DMS153 treated with DMSO at 0.1 percent for 48 hours (cell line): ENCODE measurements around the gene RNF130.
"Not testable (repeated sequence)": the region's sequence is repeated elsewhere in the genome, so short reads cannot be mapped to it uniquely, and the experiment has no call there.

ENCODE experiments used
- DNase-seq: peaks from one replicate; lab custom pipeline; 2025; ENCODE audit not compliant: unreplicated experiment; lab: John Stamatoyannopoulos, UW

Gene RNF130

DNA sequence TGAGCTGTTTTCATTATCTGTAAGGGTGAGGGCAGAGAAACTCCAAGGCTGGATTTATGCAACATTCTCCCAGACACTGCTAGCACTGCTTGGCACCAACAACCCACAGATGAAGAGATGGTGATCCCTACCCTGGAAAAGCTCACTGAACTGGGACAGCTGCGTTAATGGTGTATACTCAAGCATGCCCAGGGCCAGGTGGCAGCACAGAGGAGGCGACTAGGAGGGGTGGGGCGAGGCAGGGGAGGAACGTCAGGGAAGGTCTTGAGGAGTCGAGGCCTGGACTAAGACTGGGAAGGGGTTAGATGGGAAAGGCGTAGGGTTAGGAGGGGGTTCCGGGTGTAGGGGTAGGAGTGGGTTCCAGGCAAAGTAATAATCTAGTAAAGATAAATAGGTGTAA is 90.8 kb downstream of the RNF130 start:
- no peak for DNase-seq

DNA sequence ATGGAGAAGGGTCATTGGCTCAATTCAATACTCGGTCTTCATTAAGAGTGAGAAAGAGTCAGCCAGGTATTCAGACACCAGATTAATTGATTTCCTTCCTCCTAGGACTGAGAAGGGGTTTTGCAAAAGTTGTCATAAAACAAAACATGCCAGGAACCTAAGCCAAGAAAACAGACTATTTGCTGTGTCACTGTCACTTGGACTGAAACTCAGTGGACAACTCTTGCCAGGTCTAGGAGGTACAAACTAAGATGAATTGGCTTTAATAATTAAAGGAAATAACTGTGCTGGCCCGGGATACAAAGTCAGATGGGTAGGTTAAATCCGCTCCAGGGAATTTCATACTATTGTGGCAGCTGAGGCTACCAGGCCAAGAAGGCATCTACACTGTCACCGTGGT is 92.8 kb downstream of the RNF130 start:
- DNase-seq = no peak

DNA sequence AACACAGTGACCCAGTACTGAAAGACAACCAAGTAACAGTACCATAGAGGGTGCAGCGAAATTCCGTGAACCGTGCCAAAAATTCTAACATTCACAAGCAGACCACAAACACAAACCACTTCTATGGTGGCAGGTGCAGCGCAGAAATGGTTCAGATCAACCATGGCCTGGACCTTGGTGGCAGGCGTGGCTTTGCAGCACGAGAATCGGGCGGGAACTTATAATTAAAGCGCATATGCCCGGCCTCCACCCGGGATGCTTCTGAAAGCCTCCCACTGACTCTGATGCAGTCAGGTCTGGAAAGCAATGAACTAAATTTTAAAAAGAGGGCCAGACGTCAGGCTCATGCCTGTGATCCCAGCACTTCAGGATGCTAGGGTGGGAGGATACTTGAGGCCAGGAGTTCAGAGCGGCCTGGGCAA is 95.8 kb downstream of the RNF130 start:
- DNase-seq = no peak

DNA sequence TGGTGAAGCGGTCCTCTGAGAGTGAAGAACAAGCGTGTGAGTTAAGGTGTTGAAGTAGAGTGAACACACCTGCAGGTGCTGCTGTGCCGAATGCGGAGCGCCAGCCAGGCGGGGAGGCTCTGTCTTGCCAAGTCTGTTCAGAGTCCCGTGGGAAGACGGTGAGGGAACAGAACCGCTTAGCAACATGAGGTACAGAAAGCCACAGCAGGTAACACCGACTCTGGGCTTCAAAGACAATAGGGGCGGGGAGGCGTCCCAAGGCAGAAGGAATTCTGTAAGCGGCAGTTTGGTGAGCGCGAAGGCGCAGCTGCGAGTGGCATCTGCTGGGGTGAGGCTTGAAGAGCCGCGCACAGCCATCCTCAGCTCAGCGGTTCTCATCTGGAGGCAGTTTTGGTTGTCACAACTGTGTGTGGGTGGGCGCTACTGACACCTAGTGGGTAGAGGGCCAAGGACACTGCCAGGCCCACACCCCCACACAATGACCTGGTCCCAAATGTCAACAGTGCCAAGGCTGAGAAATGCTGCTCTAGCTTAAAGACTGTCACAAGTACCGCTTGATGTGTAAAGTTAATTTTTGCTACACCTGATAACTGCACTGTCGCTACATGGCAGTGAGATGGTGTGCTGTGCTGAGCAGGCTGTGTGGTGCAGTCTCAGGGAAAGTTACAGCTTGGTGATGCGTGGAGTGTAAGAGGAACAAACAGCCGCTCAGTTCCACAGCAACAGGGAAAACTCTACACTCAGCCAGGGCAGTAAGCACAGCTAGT is 96.4 kb downstream of the RNF130 start:
- DNase-seq = no peak

DNA sequence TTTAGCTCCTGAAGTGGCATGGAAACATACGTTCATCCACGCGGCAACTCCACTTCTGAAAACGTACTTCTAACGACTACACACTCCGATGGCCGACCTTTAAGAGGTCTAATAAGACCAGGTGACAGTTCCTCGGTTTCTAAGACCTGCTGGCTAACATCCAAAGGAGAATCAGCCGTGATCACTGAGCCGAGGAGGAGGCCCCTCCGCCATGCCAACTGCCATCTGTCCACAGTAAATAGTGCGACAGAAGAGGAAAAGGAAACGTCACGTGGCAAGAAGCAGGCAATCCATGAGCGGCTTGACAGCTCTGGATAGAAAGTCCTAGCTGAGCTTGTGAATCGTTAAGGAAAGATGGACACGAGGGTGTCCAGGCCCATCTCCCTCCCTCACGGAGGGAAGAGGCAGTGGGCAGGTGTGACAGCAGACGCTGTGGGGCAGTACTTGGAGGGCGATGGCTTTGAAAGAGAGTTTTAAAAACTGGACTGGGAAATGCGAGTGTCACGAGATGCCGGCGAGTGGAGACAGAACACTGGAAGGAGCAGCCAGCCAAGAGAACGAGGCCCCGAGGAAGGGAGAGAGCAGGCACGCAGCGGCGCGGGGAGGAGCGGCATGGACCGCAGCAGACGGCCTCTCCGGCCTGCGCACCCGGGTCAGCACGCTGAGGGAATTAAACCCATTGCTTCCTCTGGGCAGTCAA is 97.2 kb downstream of the RNF130 start:
- no peak for DNase-seq

DNA sequence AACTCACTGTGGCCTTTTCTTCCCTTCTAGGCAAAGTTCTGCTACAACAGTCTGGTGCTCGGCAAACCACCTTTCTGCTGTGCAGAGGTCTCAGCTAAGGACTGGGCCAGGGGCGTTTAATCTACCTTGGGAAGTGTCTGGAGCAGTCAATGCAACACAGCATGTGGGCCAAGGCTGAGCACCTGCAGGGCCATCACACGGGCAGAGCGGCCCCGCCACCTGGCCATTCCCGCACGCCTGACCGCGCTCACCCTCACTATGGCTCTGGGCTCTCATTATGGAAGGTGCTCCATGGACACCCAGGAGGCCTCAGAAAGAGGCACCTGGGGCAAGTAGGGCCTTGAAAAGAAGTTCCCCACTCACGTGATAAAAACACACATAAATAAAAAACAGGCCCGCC is 98.2 kb downstream of the RNF130 start:
- no peak for DNase-seq

DNA sequence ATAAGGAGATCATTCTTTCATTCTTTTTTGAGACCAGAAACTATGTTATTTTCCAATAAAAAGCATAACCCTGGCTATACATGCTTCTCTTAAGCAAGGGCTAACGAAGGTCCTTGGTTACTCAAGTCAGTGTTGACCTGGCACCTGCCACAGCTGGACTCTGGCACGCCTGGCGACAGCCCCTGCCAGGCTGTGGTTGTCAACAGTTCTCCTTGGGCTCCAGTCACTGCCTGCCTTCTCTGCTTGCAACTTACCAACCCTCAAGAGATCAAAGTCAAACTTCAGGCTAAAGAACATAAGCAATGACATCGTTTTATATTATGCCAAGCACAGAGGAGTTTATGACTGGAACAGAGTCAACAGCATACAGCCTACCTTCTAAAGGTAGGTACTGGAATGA is 102.4 kb downstream of the RNF130 start:
- DNase-seq = no peak

DNA sequence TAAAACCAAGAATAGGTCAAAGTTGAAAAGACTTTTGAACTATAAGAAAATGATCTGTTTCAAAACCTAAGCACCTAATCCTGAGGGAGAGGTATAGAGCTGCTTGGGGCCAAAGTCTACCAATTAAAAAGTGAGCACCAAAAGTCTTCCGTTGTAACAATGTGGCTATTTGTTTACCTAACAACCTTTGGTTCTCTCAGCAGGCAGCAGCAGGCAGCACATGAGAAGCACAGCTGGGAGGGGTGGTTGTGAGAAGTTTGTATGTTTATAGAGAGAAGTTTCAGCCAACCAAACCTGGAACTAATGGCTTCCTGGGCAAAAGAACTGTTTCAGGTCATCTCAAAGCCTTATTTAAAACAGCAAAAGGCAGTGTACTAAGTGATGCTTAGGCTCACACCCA is 104.1 kb downstream of the RNF130 start:
- no peak for DNase-seq

DNA sequence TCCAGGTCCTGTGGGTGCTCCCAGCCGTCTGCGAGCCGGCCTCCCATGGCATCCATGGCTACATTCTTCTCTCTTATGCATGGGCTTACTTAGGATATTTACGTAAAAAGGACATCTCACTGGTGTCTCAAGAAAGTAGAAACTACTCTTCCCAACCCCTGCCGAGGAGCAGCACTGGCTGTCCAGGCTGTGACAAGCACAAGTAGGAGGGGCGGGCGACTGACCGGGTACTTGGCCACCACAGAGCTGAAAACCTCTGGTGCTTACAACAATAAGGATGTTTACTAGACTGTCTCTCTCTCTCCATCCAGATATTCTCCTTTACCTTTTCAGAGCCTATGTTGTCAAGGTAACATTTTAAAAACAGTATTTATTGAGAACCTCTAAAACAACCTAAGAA is 107.5 kb downstream of the RNF130 start:
- no peak for DNase-seq

DNA sequence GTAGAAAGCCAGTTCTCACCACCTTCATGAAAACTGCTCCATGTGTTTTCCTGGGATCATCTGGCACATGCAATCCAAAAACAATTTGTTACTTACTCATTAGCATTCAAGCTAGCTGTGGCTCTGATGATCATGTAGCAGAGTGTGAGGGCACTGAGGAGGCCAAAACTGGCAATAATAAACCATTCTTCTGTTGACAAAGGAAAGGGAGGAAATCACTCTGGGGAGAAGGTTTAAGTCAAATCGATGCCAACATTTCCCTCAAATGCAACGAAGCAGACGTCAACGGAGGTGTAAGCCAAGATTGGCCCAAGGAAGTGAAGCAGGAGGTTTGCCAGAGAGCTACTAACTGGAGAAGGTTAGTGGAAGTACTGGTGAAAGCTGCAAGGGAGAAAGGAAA is 108.2 kb downstream of the RNF130 start:
- DNase-seq = no peak

DNA sequence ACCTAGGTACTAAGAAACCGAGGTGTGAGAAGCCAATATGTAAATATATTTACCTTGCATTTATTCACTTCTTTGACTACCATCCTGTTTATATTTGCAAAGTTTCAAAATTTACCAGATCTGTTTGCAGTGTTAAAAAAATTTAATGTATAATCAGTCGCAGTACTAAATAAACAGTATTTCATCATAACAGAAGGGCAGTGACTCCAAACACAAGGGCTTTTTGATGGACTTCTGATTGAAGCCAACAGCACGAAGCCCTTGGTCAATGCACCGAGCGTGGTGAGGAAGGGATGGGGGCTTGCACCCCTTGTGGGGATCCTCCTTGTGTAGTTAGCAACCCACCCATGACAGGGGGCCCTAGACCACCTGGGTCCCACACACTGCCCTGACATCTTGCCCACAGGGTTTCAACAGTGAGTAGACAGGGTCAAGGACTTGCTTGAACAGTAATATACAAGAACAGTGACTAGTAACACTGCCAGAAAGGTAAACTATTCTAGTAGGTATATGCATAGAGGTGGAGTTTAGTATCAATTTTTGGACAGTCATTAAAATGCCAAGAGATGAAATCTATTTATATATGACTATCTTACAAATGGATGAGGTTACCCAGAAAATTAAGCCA is 111.2 kb downstream of the RNF130 start:
- no peak for DNase-seq

DNA sequence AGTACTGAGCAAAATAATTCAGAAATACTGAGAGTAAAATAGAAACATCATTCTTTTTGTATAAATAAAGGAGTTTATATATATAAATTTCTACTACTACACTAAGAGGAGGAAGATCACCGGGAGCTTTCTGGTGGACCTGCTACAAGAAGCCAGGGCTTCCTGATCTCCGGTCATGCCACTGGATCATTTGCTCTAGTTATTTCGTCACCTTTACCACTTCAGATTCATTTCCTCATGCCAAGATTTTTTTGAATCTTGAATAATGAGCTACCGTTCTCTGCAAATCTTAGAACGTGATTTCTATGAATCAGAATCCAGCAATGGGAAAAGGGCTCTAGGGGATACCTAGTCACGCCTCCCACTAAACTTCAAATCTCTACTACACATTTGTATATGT is 111.9 kb downstream of the RNF130 start:
- no peak for DNase-seq

DNA sequence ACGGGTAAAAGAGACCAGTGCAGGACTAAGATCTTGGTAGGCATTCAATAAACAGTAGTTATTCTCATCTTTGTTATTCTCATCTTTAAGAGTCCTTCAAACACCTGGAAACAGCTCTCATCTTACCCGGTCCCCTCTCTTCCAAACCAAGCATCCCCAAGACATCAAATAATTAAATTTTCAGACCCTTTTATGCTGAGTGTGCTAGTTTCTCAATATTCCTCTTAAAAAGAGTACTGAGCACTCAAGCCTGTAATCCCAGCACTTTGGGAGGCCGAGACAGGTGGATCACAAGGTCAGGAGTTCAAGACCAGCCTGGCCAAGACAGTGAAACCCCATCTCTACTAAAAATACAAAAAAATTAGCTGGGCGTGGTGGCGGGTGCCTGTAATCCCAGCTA is 112.4 kb downstream of the RNF130 start:
- DNase-seq = not testable (repeated sequence)

DNA sequence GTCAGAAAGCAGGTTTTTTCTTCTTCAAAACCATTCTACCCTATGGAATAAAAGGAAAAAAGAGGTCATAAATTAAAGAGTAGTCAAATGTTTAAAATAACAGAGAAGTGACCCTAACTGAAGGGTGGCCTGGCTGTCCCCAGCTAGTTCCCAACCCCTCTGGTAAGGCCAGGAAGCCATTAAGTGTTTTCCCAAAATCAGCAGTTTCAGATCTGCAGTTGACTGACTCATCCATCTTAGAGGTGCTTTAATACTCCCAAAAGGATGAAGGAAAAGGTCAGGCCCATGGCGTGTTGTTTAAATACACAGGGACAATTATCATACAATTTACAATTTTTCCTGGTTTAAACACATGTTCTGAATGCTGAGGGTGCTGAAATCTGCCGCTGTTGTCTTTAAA is 115.9 kb downstream of the RNF130 start:
- DNase-seq = no peak

DNA sequence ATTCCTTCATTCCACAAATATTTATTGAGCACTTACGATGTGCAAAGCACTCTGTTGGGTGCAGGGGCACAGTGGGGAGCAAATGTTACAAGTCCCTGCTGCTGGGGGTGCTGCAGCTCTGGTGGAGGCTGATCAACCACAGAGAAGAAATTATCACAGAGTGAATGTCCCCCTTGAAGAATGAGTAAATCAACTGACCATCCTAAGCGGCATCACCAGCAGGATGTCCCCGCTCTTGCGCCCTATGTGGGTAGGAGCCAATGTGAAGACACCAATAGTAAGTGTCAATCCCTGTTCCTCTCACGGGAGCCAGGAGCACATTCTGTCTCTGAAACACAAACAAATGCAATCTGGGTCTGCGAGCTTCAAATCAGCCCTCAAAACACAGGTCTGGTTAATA is 116.5 kb downstream of the RNF130 start:
- DNase-seq = no peak

DNA sequence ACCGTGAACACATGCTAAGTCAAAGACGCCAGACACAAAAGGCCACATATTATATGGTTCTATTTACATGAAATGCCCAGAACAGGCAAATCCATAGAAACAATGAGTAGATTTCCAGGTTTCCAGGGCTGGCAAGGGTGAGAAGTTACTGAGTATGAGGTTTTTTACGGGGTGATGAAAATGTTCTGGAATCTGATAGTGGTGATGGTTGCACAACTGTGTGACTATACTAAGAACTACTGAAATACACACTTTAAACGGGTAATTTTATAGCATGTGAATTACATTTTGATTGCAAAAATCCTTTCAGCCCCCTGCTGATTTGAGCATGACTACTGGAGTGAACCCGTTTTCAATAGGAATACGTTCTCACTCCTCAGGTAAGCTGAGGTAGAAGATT is 117.1 kb downstream of the RNF130 start:
- DNase-seq = no peak

DNA sequence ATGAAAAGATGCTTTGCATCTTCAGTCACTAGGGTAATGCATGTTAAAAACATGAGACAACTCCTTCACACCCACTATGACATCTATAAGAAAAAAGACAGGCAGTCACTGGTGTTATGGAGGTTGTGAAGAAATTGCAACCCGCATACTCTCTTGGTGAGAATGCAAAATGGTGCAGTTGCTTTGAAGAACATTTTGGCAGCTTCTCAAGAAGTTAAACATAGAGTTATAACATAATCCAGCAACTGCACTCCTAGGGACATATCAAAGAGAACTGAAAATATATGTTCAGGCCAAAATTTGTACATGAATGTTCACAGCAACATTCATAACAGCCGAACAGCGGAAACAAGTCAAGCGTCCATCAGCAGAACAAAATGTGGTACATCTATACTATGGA is 117.6 kb downstream of the RNF130 start:
- DNase-seq = no peak

DNA sequence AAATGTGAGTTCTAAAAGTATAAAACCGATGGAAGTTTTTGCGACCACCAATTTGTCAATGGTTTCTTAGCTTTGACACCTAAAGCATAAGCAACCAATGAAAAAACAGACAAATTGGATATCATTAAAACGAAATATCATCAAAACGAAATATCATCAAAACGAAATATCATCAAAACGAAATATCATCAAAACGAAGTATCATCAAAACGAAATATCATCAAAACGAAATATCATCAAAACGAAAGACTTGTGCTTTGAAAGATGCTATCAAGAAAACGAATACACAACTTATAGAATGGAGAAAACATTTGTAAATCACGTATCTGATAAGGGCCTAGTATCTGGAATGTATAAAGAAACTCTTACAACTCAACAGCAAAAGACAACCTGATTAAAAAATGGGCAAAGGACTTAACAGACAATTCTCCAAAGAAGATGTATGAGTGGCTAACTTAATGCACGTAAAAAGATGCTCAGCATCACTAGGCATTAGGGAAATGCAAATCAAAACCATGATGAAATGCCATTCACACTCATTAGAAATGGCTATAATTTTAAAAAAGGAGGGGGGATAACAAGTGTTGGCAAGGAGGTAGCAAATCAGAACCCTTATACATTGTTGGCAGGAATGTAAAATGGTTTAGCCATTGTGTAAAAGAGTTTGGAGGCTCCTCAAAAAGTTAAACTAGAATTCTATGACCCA is 134.4 kb downstream of the RNF130 start:
- DNase-seq = no peak

DNA sequence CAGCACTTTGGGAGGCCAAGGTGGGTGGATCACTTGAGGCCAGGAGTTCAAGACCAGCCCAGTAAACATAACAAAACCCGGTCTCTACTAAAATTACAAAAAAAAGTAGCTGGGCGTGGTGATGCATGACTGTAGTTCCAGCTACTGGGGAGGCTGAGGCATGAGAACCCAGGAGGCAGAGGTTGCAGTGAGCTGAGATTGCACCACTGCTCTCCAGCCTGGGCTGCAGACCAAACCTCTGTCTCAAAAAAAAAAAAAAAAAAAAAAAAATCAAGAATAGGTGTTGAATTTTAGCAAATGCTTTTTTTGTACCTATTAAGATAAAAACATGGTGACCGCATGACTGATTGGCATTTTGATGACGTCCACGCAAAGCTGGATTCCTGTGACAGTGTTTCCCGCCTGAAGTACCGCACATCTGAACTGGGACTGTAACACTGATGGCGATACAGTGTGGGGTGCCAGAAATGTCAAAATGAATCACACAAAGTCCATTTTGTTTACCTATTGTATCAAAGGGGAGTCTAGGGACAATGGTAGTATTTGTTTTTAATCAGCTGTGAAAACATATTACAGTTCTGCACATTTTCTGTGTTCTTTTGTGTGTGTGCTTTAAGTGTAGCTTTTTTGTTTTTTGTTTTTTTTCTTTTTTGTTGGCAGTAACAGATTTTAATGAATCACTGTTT is 140.6 kb downstream of the RNF130 start:
- no peak for DNase-seq

DNA sequence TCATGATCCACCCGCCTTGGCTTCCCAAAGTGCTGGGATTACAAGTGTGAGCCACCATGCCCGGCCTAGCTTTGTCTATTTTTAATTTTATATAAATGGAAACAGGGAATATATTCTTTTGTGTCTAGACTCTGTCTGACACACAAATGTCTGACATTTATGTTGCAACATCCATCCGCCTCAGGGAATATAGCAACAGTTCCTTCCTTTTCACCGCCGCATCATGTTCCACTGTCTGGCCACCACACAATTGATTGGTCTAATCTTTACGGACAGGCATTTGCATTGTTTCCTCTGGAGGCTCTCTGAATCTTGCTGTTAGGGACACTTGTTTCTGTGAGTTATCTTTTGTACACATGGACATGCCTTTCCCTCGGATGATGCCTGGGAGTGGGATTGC is 143.7 kb downstream of the RNF130 start:
- no peak for DNase-seq

DNA sequence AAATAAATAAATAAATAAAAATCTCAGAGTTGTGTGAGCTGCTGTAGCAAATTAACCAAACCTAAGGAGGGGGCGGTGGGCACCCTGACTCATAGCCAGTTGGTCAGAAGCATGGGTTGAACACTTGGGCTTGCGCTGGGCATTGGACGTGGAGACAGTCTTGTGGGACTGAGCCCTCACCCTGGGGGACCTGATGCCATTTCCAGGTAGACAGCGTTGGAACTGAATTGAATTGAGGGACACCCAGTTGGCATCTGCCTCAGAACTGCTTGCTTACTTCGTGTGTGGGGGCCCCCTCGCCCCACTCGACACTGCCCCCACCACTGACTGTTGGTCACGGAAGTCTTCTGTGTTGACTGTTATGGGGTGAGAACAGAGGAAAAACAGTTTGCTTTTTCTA is 144.9 kb downstream of the RNF130 start:
- no peak for DNase-seq
